Natural killer cell treated with Interleukin-12 subunit alpha and Interleukin-12 subunit beta and Interleukin-15 and Interleukin-18, amount 100 ng/mL, for 72 hours (primary cell): ENCODE data around the gene SAMD4B. TPM values are rescaled to one million over a fixed set of nuclear protein-coding genes. Genes with fewer than 3 reads are reported as not detected.
"Not testable (repeated sequence)": the region's sequence is repeated elsewhere in the genome, so short reads cannot be mapped to it uniquely, and the experiment has no call there.

Experiments used
- ATAC-seq, 2 donors: fragments of 150-1000 bp; cut with Tn5 transposase in 1 of 2; sonication (Bioruptor Pico), chemical (Tn5 transposase) in 1 of 2; 2 replicates each; pipeline ENCODE4 v1.10.0; 2021
- DNase-seq: peaks from one replicate; pipeline ENCODE4 v3.0.0; 2022; ENCODE audit warnings: low spot score
- H3K27ac Mint-ChIP-seq, 2 donors: 1 replicate in 1 of 2; 2 replicates in 1 of 2; pipeline ENCODE4 v1.8.0; 2022; ENCODE audit warnings: mixed read lengths in 2 of 2, mild to moderate bottlenecking in 1 of 2, moderate library complexity in 1 of 2
- H3K27me3 Mint-ChIP-seq, 2 donors: 1 replicate in 1 of 2; 2 replicates in 1 of 2; pipeline ENCODE4 v1.8.0; 2022; ENCODE audit warnings: mixed read lengths in 2 of 2
- H3K36me3 Mint-ChIP-seq: one replicate; pipeline ENCODE4 v1.8.0; 2022; ENCODE audit warnings: mixed read lengths
- H3K4me1 Mint-ChIP-seq, 2 donors: 1 replicate in 1 of 2; 2 replicates in 1 of 2; pipeline ENCODE4 v1.8.0; 2022; ENCODE audit warnings: low read depth in 2 of 2, mixed read lengths in 2 of 2, mild to moderate bottlenecking in 1 of 2
- H3K4me3 Mint-ChIP-seq: one replicate; pipeline ENCODE4 v1.8.0; 2022; ENCODE audit warnings: mixed read lengths
- H3K9me3 Mint-ChIP-seq: 2 replicates; pipeline ENCODE4 v1.8.0; 2022; ENCODE audit warnings: mixed read lengths
- total RNA-seq, 2 donors: library from RNA; stranded (reverse); gene quantifications; one replicate each; pipeline ENCODE4 v1.2.3, GENCODE V29; 2022

The SAMD4B gene
- total RNA-seq, 2 donors from 2014 or later = 81.4 to 95.5 TPM

DNA sequence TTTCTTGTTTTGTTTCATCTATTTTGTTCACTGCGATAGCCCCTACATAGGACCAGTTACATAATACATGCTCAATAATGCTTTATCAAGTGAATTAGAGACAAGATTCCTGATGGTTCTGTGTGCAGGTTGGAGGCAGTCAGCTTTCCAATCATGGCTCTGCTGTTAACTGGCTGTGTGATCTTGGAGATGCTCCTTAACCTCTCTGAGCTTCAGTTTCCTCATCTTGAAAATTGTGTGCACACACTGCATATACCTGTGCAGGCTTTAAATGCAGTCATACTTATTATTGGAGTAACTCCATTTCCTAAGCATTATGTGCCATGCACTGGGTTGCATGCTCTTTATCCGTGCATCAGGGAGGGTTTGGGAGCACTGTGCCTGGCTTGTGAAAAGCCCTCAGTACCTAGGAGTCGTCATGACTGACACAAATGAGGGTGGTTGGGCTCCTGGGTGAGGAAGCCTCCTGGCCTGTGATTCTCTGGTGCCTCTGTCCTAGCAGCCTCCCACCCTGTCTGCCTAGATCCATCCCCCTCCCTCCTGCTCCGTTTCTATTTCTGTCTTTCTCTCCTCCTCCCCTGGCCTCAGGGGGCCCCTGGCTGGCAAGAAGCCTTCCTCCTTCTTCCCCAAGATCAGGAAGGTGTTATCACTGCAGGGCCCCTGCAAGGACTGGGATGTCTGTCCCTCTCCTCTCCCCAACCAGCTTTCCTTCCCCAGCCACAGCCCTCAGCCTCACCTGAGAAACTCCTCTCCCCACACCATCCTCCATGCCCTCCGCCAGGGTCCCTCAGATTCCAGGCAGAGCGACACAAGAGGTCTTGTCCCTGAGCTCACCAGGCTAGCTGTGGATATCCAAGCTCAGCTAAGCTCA, 37.3 kb upstream of the SAMD4B start:
- Mint-ChIP-seq H3K4me3 (no peak overlapping the region), H3K36me3 (no peaks in the 10 kb centered on the region), H3K27ac (no peak overlapping the region), H3K4me1 (peaks cover 17 to 31% of the 10 kb centered on the region in 2 donors), H3K27me3 (no peaks in the 10 kb centered on the region), H3K9me3 (no peaks in the 10 kb centered on the region)
- ATAC-seq = no peak
- DNase-seq = no peak

DNA sequence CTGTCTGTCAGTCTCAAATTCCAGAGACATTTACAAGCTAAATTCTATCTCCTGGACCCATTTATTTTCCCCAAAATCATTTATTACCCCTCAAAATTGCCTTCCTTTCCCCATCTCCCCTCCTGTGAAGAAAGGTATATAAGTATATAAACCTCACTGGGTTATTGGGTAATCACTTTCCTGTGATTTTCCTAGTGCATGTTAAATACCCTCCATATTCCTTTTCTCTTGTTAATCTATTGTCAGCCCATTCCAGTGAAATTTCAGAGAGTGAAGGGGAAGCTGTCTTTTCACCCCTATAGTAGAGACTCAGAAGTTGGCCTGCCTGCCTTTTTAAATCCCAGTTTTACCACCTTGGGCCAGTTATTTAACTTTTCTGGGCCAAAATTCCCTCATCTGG, 36.1 kb upstream of the SAMD4B start:
- no peaks in the 10 kb centered on the region for H3K36me3 Mint-ChIP-seq
- peaks cover 23 to 33% of the 10 kb centered on the region in 2 donors for H3K4me1 Mint-ChIP-seq
- no peaks in the 10 kb centered on the region for H3K27me3 Mint-ChIP-seq
- no peaks in the 10 kb centered on the region for H3K9me3 Mint-ChIP-seq
- no peak overlapping the region for H3K27ac Mint-ChIP-seq
- DNase-seq = no peak
- no peak overlapping the region for H3K4me3 Mint-ChIP-seq
- ATAC-seq = no peak

DNA sequence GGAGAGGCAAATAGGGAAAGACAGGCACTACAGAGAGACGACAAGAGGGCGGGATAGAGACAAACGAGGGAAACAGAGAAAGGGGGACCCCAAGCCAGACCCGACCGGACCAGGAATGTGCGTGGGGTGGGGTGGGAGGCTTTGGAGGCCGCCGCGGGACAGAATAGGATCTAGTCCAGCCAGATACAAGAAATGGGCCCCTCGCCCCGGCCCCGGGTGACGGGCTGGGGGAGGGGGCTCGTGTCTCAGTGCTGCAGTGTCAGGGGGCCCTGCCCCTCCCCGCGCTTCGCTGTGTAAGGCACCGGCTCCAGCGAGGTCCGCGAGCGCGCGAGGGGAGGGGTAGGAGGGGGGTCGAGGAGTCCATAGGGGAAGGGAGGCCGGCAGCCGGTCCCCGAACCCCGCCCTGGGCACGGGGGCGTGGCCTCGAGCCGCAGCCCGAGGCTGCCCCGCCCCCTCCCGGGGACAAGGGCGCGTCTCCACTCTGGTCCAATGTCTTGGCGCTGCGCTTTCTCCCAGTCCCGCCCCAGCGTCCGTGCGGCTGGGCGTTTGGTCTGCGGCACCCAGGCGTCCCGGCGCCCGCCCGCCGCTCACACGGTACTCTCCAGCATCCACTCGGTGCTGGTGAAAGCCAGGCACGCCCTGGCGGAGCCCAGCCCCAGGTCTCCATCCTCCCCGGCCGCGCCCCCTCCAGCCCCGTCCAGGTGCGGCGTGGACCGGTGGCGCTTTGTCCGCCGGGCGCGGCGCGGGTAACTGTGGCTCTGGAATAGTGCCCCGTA, 35.0 kb upstream of the SAMD4B start:
- Mint-ChIP-seq H3K4me1 (peaks cover 29% of the 10 kb centered on the region in 2 donors), H3K36me3 (no peaks in the 10 kb centered on the region), H3K4me3 (no peak overlapping the region), H3K9me3 (no peaks in the 10 kb centered on the region), H3K27me3 (no peaks in the 10 kb centered on the region), H3K27ac (no peak overlapping the region)
- DNase-seq (no peak), ATAC-seq (peak in 1 of 2 donors; percentile 28)

DNA sequence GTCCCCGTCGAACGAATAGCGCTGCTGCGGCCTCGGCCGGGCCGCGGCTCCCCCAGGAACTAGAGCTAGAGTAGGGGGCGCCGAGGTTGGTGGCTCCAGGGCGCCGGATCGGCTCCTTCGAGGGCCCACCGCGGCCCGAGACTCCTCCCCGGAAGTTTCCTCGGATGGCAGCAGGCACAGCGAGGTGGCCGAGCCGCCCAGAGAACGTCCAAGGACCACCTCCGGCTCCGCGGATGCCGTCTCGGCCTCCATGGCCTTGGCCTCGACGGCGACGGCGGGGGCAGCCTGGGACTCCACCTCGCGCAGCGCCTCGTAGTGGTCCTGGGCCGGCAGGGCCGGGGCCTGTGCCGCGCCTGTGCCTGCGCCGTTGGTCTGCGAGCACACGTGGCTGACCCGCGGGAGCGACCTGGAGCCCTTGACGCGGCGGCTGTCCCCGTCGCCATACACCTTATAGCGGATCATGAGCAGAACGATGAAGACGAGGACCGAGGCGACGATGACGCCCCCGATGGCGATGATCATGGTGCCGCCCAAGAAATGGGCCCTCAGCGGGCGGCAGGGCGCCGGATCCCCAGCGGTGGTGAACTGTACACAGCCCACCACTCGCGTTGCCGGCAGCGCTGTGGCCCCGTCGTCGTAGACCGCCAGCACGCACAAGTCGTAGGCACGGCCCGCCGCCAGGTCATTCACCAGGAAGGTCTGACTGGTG, 34.2 kb upstream of the SAMD4B start:
- no peaks in the 10 kb centered on the region for H3K36me3 Mint-ChIP-seq
- H3K4me3 Mint-ChIP-seq = no peak overlapping the region
- no peak overlapping the region for H3K27ac Mint-ChIP-seq
- DNase-seq = no peak
- peaks cover 29 to 30% of the 10 kb centered on the region in 2 donors for H3K4me1 Mint-ChIP-seq
- peak in 1 of 2 donors; percentile 22 for ATAC-seq
- no peaks in the 10 kb centered on the region for H3K9me3 Mint-ChIP-seq
- no peaks in the 10 kb centered on the region for H3K27me3 Mint-ChIP-seq

DNA sequence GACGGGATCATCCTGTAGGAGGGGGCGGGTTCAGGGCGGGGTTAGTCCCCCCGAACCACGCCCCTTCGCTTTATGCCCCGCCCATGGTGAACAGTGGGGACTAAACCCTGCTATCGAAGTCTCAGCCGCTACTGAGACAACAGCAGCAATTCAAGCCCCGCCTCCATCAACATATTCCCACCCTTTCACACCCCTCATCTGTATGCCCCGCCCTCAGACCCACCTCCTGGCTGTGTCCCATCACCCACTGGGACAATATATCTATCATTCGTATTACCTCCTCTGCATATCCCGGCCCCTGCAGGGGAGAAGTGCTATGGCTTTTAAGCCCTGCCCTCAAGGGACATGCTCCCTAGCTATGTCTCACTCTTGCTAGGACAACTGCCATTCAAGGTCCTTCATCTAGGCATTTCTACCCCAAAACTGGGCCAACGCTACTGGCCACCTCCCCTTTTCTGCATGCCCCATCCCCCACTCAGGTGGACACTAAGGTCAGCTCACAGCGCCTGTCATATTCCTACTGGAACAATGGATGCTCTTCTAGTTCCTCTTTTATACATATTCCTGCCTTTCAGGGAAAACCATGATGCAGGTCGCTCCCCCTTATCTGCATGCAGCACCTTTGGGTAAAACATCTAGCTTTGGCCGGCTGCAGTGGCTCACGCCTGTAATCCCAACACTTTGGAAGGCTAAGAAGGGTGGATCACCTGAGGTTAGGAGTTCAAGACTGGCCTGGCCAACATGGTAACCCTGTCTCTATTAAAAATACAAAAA, 33.5 kb upstream of the SAMD4B start:
- no peak for ATAC-seq
- H3K4me1 Mint-ChIP-seq = peaks cover 29 to 33% of the 10 kb centered on the region in 2 donors
- H3K4me3 Mint-ChIP-seq = no peak overlapping the region
- DNase-seq = no peak
- H3K27ac Mint-ChIP-seq = peak overlapping the region in 1 of 2 donors; percentile 33
- H3K27me3 Mint-ChIP-seq = no peaks in the 10 kb centered on the region
- H3K9me3 Mint-ChIP-seq = no peaks in the 10 kb centered on the region
- no peaks in the 10 kb centered on the region for H3K36me3 Mint-ChIP-seq

DNA sequence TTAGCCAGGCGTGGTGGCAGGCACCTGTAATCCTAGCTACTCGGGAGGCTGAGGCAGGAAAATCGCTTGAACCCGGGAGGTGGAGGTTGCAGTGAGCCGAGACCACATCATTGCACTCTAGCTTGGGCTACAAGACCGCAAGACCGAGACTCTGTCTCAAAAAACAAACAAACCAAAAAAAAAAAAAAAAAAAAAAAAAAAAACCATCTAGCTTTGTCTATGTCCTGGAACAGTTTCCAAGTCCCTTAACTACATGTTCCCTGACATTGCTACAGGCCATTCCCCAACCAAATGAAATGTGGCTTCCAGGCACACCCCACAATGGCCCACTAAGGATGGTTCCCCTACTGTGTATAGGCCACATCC, 32.9 kb upstream of the SAMD4B start:
- not testable (repeated sequence) for H3K27me3 Mint-ChIP-seq, DNase-seq, H3K27ac Mint-ChIP-seq, H3K4me3 Mint-ChIP-seq, H3K36me3 Mint-ChIP-seq, H3K9me3 Mint-ChIP-seq, ATAC-seq
- peaks cover 29 to 31% of the 10 kb centered on the region in 2 donors for H3K4me1 Mint-ChIP-seq

DNA sequence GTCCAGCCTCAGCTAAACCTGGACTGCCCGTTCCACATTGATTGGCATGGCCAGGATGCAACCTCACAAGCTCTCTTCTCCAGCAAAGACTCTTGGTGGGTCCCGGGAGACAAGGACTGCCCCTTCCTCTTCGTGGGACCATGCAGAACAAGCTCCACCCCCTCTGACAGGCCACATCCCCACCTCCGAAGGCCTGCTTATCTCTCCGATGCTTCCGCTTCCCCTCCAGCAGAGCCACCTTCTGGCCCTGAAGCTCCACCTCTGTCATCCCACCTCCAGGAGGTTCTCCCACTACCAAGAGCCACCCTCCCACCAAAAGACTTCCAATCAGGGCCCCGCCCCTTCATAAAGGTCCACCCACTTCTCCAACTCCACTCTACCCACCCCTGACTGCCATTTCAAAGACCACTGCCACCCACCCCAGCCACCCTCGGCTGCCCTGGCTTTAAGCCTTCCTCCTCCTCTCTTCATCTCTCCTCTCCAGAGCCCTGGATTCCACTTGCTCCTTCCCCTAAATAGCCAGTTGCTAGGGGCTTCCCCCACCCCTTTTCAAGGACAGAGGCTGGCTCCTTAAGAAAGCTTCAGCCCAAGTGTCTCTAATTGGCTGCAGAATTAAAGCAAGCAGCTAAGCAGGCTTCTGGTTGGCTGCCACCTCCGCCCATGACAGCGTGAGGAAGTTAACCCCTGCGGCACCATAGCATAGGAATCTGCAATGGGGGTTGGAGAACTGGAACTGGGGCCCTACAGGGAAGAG, 31.5 kb upstream of the SAMD4B start:
- peaks cover 29% of the 10 kb centered on the region in 2 donors for H3K4me1 Mint-ChIP-seq
- ATAC-seq (no peak), DNase-seq (no peak)
- H3K27ac Mint-ChIP-seq = no peak overlapping the region
- no peaks in the 10 kb centered on the region for H3K27me3 Mint-ChIP-seq
- no peaks in the 10 kb centered on the region for H3K9me3 Mint-ChIP-seq
- no peak overlapping the region for H3K4me3 Mint-ChIP-seq
- H3K36me3 Mint-ChIP-seq = no peaks in the 10 kb centered on the region

DNA sequence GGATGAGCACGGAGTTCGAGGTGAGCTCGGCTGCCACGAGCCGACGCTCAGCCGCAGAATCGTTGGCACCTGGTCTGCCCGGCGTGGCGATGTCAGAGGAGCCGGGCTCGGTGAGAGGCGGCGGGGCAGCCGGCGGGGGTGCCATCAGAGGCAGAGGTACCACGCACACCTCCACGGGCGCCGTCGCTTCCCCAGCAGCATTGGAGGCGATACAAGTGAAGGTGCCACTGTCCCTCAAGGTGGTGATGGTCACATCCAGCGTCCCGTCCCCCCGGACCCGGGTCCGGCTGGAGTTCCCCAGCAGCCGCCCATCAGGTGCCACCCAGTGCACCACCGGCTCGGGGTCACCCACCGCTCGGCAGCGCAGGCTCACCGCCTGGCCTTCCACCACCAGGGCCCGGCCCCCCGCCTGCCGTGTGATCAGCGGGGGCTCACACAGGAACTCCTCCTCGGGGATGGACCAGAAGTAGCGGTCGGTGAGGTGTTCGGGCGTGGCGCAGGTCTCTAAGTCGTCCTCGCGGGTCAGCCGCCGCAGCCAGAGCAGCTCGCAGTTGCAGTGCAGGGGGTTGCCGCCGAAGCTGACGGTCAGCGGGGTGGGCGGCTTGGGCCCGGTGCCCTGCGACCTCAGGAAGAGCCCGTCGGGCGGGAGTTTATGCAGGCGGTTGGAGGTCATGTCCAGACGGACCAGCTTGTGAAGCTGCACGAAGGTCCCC, 28.0 kb upstream of the SAMD4B start:
- Mint-ChIP-seq H3K36me3 (no peaks in the 10 kb centered on the region), H3K27ac (no peak overlapping the region), H3K4me1 (peaks cover 26% of the 10 kb centered on the region in 2 donors), H3K27me3 (no peaks in the 10 kb centered on the region), H3K9me3 (no peaks in the 10 kb centered on the region), H3K4me3 (no peak overlapping the region)
- ATAC-seq = no peak
- no peak for DNase-seq

DNA sequence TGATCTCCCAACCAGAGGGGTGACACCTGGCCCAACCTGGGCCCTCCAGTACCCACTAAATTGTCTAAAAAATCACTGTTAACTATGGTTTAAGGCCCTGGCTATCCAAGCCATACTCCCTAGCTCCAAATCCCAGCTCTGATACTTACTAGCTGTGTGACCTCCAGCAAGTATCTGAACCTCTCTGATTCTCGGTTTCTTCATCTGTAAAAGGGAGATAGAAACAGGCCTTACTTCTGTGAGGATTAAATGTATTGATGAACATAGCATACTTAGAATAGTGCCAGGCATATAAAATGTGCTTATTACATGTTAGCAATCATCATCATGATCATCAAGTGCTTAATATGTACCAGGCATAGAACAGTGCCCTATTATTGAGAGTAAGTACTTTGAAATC, 26.3 kb upstream of the SAMD4B start:
- H3K4me1 Mint-ChIP-seq = peaks cover 18% of the 10 kb centered on the region in 2 donors
- H3K4me3 Mint-ChIP-seq = no peak overlapping the region
- no peaks in the 10 kb centered on the region for H3K36me3 Mint-ChIP-seq
- DNase-seq (no peak), ATAC-seq (no peak)
- H3K27me3 Mint-ChIP-seq = no peaks in the 10 kb centered on the region
- H3K27ac Mint-ChIP-seq = no peak overlapping the region
- H3K9me3 Mint-ChIP-seq = no peaks in the 10 kb centered on the region

DNA sequence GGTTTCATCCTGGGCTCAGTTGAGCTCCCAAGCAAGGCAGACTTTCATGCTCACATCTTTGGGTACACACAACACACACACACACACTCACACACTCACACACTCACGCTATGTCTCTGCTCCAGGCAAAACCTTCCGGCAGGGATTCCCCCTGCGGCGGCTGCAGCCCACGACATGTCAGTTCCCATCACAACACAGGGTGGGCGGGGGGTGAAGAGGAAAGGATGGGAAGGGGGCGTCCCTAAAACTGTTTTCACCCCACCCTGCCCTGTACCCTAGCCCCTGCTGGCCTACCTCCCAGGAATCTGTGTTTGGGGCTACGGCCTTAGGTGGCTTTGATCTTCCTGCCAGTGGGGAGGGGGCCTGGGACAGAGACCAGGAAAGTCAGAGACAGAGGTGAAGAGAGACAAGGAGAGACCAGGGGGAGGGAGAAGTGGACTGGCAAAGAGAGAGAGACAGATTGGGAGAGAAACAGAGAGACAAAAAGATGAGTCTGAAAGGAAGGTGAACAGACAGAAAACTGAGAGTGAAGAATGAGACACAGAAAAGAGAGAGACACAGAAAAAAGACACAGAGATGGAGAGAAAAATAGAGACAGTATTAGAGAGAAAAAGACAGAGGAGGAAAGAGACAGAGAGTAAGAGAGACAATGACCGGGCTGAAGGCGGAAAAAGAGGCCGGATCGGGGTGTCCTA, 25.4 kb upstream of the SAMD4B start:
- no peak for ATAC-seq
- Mint-ChIP-seq H3K36me3 (no peaks in the 10 kb centered on the region), H3K4me3 (no peak overlapping the region)

DNA sequence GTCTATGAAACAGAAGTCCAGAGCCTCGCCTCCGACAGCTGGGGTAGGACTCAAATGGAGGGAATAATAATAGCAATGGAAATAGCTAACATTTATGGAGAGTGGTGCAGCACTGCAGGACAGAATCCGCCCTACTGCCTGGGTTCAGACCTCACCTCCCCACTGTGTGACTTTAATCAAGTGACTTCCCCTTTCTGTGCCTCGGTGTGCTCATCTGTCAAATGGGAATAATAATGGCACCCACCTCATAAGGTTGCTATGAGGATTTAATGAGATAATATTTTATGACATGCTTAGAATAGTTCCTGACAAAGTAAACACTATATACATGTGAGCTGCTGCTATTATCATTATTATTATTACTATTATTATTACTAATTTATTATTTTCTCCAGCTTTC, 24.7 kb upstream of the SAMD4B start:
- Mint-ChIP-seq H3K27me3 (no peaks in the 10 kb centered on the region), H3K4me3 (no peak overlapping the region), H3K27ac (no peak overlapping the region), H3K36me3 (no peaks in the 10 kb centered on the region), H3K9me3 (no peaks in the 10 kb centered on the region), H3K4me1 (peaks cover 22 to 27% of the 10 kb centered on the region in 2 donors)
- ATAC-seq (no peak), DNase-seq (no peak)

More for the DNA sequence above, 25.4 kb upstream of the SAMD4B start:
- H3K4me1 Mint-ChIP-seq = peaks cover 19 to 26% of the 10 kb centered on the region in 2 donors
- no peak for DNase-seq
- H3K27me3 Mint-ChIP-seq = no peaks in the 10 kb centered on the region
- H3K9me3 Mint-ChIP-seq = no peaks in the 10 kb centered on the region
- H3K27ac Mint-ChIP-seq = no peak overlapping the region

DNA sequence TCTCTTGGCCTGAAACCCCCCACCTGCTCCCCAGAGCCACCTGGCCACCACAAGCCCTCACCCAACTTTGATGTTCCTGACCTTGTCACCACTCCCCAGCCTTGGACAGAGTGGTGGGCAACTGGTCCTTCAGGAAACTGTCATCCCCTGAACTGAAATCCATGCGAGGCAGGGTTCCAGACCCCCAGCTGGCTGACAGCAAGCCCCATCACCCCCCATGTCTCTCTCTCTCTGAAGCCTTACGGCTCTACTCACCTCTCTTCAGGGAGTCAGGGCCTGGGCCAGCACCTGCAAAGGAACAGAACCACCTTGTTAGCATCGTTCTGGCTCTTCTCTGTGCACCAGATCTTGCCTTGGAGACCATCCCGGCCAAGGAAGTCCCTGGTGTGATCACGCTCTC, 24.1 kb upstream of the SAMD4B start:
- H3K4me1 Mint-ChIP-seq = peaks cover 26 to 29% of the 10 kb centered on the region in 2 donors
- no peak for ATAC-seq
- no peak overlapping the region for H3K4me3 Mint-ChIP-seq
- H3K27ac Mint-ChIP-seq = no peak overlapping the region
- DNase-seq = no peak
- no peaks in the 10 kb centered on the region for H3K36me3 Mint-ChIP-seq
- H3K27me3 Mint-ChIP-seq = no peaks in the 10 kb centered on the region
- H3K9me3 Mint-ChIP-seq = no peaks in the 10 kb centered on the region
